ENCODE measurements around the gene HAUS8. TPM values are rescaled to one million over a fixed set of nuclear protein-coding genes. Genes with fewer than 3 reads are reported as not detected.

The HAUS8 gene
- total RNA-seq, 6 experiments from 2014 or later = 7.6 to 13.2 (median 12.2) TPM

DNA sequence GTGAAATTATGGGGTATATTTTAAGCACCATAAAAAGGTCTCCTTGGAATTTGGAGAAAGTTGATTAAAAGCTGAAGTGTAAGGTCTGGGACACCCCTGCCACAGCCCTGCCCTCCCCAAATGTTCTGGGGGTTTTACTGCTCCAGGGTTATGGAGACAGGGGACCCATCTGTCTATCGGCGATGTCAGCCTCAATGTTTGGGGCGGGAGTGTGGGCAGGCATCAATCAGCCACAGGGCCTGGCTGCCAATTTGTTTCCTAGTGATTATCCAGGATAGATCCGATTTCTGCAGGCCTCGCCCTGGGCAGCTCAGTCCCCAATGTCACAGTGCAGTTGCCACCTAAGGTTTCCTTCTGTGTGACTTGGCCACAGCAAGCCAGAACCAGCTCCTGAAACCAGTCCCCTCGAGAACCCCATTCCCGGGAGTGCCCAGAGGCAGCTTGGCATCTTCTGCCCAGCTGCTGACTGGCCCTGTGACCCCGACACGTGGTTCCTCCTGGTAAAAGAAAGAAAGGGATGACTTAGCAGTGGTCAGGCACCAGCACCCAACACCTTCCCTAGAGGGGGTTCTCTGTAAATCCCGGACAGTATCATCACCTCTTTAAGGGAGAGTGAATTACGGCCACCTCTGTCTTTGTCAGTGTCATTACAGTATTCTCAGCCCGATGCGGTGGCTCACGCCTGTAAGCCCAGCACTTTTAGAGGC is 41.9 kb upstream of the HAUS8 start:
- H3K4me3 Mint-ChIP-seq = no peak overlapping the region
- H3K36me3 Mint-ChIP-seq (ENCODE audit: low read depth) = peaks cover 11% of the 10 kb centered on the region
- peak overlapping the region; percentile 26; the same call in 1 of the 2 replicates for H3K27ac Mint-ChIP-seq
- no peaks in the 10 kb centered on the region for H3K4me1 Mint-ChIP-seq (ENCODE audit: low read depth)
- H3K27me3 Mint-ChIP-seq (ENCODE audit: insufficient read depth) = peaks cover 4% of the 10 kb centered on the region
- DNase-seq = no peak
- H3K9me3 Mint-ChIP-seq = no peaks in the 10 kb centered on the region
- TF ChIP-seq, protein P1, sequence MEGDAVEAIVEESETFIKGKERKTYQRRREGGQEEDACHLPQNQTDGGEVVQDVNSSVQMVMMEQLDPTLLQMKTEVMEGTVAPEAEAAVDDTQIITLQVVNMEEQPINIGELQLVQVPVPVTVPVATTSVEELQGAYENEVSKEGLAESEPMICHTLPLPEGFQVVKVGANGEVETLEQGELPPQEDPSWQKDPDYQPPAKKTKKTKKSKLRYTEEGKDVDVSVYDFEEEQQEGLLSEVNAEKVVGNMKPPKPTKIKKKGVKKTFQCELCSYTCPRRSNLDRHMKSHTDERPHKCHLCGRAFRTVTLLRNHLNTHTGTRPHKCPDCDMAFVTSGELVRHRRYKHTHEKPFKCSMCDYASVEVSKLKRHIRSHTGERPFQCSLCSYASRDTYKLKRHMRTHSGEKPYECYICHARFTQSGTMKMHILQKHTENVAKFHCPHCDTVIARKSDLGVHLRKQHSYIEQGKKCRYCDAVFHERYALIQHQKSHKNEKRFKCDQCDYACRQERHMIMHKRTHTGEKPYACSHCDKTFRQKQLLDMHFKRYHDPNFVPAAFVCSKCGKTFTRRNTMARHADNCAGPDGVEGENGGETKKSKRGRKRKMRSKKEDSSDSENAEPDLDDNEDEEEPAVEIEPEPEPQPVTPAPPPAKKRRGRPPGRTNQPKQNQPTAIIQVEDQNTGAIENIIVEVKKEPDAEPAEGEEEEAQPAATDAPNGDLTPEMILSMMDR (IDR thresholded peaks at IDR 0.05) = no peak

DNA sequence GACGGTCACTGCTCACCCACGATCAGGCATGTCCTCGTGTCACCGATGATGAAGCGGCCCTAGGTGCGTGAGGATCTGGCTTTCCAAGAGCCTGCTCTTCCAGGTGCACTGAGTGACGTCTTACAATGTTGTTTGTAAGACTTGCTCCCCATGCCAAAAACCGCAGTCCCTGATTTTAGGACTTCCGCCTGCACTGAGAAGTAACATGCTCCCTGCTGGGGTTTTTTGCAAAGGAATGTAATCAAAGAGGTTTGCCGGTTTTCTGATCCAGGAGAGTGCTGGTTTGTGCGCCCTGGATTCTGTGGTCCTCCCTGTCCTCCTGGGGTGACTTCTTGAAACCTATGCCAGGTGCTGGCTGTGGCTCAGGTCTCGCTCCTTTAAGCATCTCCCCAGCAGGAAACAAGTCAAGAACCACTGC is 39.2 kb upstream of the HAUS8 start:
- H3K27me3 Mint-ChIP-seq (ENCODE audit: insufficient read depth) = peaks cover 4% of the 10 kb centered on the region
- TF ChIP-seq, protein P1 (IDR thresholded peaks at IDR 0.05) = no peak
- no peak overlapping the region for H3K4me3 Mint-ChIP-seq
- H3K27ac Mint-ChIP-seq = no peak overlapping the region
- H3K9me3 Mint-ChIP-seq = no peaks in the 10 kb centered on the region
- DNase-seq = no peak
- no peaks in the 10 kb centered on the region for H3K4me1 Mint-ChIP-seq (ENCODE audit: low read depth)
- H3K36me3 Mint-ChIP-seq (ENCODE audit: low read depth) = peaks cover 17% of the 10 kb centered on the region

DNA sequence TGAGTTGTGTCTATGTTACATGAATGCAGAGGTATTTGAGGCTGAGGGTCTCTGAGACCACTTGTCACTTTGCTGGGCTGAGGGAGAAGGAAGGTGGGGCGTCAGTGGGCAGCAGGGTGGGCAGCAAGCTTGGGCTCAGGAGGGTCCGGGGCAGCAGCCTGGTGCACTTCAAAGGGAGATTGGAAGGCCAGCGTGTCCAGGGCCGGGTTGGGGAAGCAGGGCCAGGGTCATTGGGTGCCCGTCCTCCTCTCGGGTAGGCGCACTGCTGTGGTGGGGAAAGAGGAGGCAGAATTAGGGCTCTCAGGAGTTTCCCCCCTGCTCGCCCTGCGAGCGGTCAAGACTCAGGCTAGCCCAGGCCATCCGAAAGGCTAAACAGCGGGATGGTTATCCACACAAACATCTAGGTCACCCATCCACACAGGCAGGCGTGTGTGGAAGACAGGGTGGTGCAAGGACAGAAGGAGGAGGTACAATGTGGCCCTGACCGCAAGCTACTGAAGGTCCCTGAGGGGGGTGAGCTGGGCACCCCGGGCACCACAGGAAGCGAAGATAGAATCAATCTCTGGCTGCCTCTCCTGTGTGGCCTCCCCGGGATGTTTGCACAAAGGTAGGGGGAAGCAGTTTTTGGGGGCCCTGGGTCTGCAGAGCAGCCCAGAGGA is 38.0 kb upstream of the HAUS8 start:
- Mint-ChIP-seq H3K9me3 (no peaks in the 10 kb centered on the region), H3K27ac (no peak overlapping the region; the same call in 1 of the 2 replicates), H3K36me3 (ENCODE audit: low read depth) (peaks cover 17% of the 10 kb centered on the region), H3K27me3 (ENCODE audit: insufficient read depth) (peaks cover 4% of the 10 kb centered on the region), H3K4me1 (ENCODE audit: low read depth) (peaks cover 5% of the 10 kb centered on the region), H3K4me3 (no peak overlapping the region)
- TF ChIP-seq, protein P1 (IDR thresholded peaks at IDR 0.05) = no peak
- no peak for DNase-seq

DNA sequence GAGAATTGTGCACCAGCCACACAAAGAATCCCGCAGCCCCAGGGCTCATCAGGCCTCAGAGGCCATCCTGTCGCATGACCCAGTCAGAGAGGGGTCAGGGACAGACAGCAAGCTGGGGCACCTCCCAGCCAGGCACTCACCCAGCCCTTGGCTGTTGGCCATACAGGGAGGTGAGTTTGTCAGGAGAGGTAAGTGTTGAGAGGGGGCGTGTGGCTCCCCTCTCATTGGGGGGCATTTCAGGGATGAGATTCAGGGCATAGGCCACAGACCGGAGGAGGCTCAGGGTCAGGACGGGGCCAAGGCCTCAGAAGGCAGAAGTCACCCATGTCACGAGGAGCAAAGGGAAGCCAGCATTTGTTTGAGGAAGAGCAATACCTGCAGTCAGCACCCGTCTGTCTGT is 37.4 kb upstream of the HAUS8 start:
- Mint-ChIP-seq H3K9me3 (no peaks in the 10 kb centered on the region), H3K4me3 (no peak overlapping the region), H3K4me1 (ENCODE audit: low read depth) (peaks cover 10% of the 10 kb centered on the region), H3K36me3 (ENCODE audit: low read depth) (peaks cover 17% of the 10 kb centered on the region), H3K27me3 (ENCODE audit: insufficient read depth) (peaks cover 4% of the 10 kb centered on the region), H3K27ac (no peak overlapping the region; the same call in 1 of the 2 replicates)
- TF ChIP-seq, protein P1 (IDR thresholded peaks at IDR 0.05) = no peak
- no peak for DNase-seq

DNA sequence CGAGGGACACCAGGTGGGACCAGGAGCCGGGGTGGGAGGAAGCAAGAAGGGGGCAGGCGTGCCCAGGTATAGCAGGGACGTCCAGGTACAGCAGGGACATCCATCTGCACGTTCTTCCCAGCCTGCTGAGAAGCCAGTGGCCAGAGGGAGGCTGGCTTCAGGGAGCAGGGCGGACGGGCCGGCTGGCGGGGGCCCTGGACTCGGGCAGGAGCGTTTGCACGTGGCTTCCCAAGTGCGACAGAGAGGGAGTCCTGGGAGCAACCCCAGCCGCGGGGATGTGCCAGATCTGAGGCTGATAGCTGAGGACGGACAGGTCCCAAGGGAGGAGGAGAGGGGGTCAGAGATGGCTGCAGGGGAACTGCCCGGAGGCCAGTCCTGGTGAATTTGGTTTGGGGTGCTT is 37.0 kb upstream of the HAUS8 start:
- TF ChIP-seq, protein P1 (IDR thresholded peaks at IDR 0.05) = no peak
- H3K27me3 Mint-ChIP-seq (ENCODE audit: insufficient read depth) = peaks cover 4% of the 10 kb centered on the region
- no peak for DNase-seq
- no peaks in the 10 kb centered on the region for H3K9me3 Mint-ChIP-seq
- H3K4me1 Mint-ChIP-seq (ENCODE audit: low read depth) = peaks cover 14% of the 10 kb centered on the region
- no peak overlapping the region for H3K4me3 Mint-ChIP-seq
- H3K36me3 Mint-ChIP-seq (ENCODE audit: low read depth) = peaks cover 17% of the 10 kb centered on the region
- H3K27ac Mint-ChIP-seq = no peak overlapping the region
